Coronary artery (tissue), 2 donors: ENCODE measurements around the gene WTIP.

Experiments used
- DNase-seq: peaks from one replicate; pipeline ENCODE4 v3.0.0-alpha.2; 2017; ENCODE audit warnings: low spot score
- H3K27ac ChIP-seq, 2 donors: fragments of 200-600 bp; sonication (generic); one replicate each; pipeline ENCODE4 v1.5.1; 2016 to 2019
- H3K4me3 ChIP-seq: fragments of 200-600 bp; sonication (generic); 2 replicates; pipeline ENCODE4 v1.5.1; 2016; ENCODE audit warnings: mild to moderate bottlenecking, moderate library complexity
- CTCF ChIP-seq: fragments of 200-600 bp; sonication (generic); IDR thresholded peaks from one replicate; pipeline ENCODE4 v1.5.1; 2019; ENCODE audit warnings: antibody characterized with exemption

Gene WTIP

GRCh38 chr19:34493038-34493648 lies 11.6 kb downstream of the WTIP start:
- TF ChIP-seq CTCF, result no peak
- no peak overlapping the region for H3K27ac ChIP-seq
- H3K4me3 ChIP-seq, result no peak overlapping the region
- DNase-seq, result no peak

GRCh38 chr19:34493649-34494044 lies 12.1 kb downstream of the WTIP start:
- Histone ChIP-seq H3K27ac (no peak overlapping the region), H3K4me3 (no peak overlapping the region)
- no peak for DNase-seq
- TF ChIP-seq CTCF, result no peak

GRCh38 chr19:34494601-34495000 lies 13.0 kb downstream of the WTIP start:
- H3K4me3 ChIP-seq, result no peak overlapping the region
- no peak for TF ChIP-seq CTCF
- DNase-seq, result no peak
- no peak overlapping the region for H3K27ac ChIP-seq

GRCh38 chr19:34495416-34495815 lies 13.9 kb downstream of the WTIP start:
- no peak for TF ChIP-seq CTCF
- Histone ChIP-seq H3K27ac (no peak overlapping the region), H3K4me3 (no peak overlapping the region)
- DNase-seq, result no peak

GRCh38 chr19:34497112-34497805 lies 15.7 kb downstream of the WTIP start:
- TF ChIP-seq CTCF, result no peak
- no peak for DNase-seq
- H3K4me3 ChIP-seq, result no peak overlapping the region
- H3K27ac ChIP-seq, result no peak overlapping the region

GRCh38 chr19:34499155-34499834 lies 17.7 kb downstream of the WTIP start:
- no peak for TF ChIP-seq CTCF
- H3K27ac ChIP-seq, result peak overlapping the region in 1 of 2 donors; percentile 86
- no peak for DNase-seq
- H3K4me3 ChIP-seq, result no peak overlapping the region
